Mononuclear cell (primary cell): Measurements from ENCODE around the gene CDIPT. TPM values are rescaled to one million over a fixed set of nuclear protein-coding genes. Genes with fewer than 3 reads are reported as not detected.
"Not testable (repeated sequence)": the region's sequence is repeated elsewhere in the genome, so short reads cannot be mapped to it uniquely, and the experiment has no call there.

Source experiments
- H3K27me3 ChIP-seq: 2 replicates; pipeline ENCODE4 v1.6.0; 2011; ENCODE audit warnings: low read length, control low read depth; ENCODE audit not compliant: insufficient read depth
- H3K4me1 ChIP-seq: 2 replicates; pipeline ENCODE4 v1.5.1; 2011; ENCODE audit warnings: mild to moderate bottlenecking, low read length, control low read depth; ENCODE audit not compliant: insufficient read depth
- H3K4me3 ChIP-seq: 2 replicates; pipeline ENCODE4 v1.5.1; 2011; ENCODE audit warnings: mild to moderate bottlenecking, low read length, moderate library complexity
- H3K9me3 ChIP-seq: 2 replicates; pipeline ENCODE4 v1.5.1; 2011; ENCODE audit warnings: low read depth, mild to moderate bottlenecking, control low read depth, low read length
- total RNA-seq: library from RNA; depleted of rRNA; stranded (reverse); fragments of >200 nt; gene quantifications from one replicate; pipeline ENCODE4 v1.2.3, GENCODE V29; 2012

CDIPT gene
- total RNA-seq, 1 donor = 22.1 TPM

- H3K4me1 ChIP-seq = no peaks in the 10 kb centered on the region
- H3K27me3 ChIP-seq = no peaks in the 10 kb centered on the region
- no peak overlapping the region for H3K4me3 ChIP-seq
- H3K9me3 ChIP-seq = no peaks in the 10 kb centered on the region
Measured at GRCh38 chr16:29835926-29836325, 27.1 kb downstream of the CDIPT start.

DNA sequence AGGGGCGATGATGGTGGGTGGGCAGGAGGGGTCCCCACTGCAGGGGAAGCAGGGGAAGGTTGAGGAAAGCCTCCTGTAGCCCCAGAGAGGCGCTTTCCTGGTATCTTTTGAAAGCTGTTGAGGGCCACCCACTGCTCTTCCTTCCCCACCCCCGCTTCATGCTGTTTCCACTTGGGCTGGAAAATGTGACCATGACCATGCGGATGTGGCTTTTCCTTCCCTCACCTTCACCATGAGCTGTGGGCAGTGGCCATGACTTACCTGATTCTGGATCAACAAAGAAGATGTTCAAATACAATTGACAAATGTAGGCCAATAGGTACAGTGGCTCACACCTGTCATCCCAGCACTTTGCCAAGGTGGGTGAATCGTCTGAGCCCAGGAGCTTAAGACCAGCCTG lies 28.9 kb downstream of the CDIPT start:
- H3K4me1 ChIP-seq = peaks cover 5% of the 10 kb centered on the region

GRCh38 chr16:29833219-29833618 lies 29.8 kb downstream of the CDIPT start:
- not testable (repeated sequence) for H3K9me3 ChIP-seq, H3K27me3 ChIP-seq, H3K4me3 ChIP-seq
- peaks cover 13% of the 10 kb centered on the region for H3K4me1 ChIP-seq

More for the DNA sequence above, 28.9 kb downstream of the CDIPT start:
- Histone ChIP-seq H3K27me3 (no peaks in the 10 kb centered on the region), H3K9me3 (no peaks in the 10 kb centered on the region), H3K4me3 (no peak overlapping the region)

- Histone ChIP-seq H3K4me3 (no peak overlapping the region), H3K27me3 (no peaks in the 10 kb centered on the region), H3K9me3 (no peaks in the 10 kb centered on the region), H3K4me1 (peaks cover 26% of the 10 kb centered on the region)
Measured at GRCh38 chr16:29831490-29831889, 31.5 kb downstream of the CDIPT start.

GRCh38 chr16:29830774-29831173 lies 32.3 kb downstream of the CDIPT start:
- Histone ChIP-seq H3K4me3 (no peak overlapping the region), H3K9me3 (no peaks in the 10 kb centered on the region), H3K27me3 (no peaks in the 10 kb centered on the region), H3K4me1 (peaks cover 33% of the 10 kb centered on the region)

GRCh38 chr16:29826342-29826695 lies 36.7 kb downstream of the CDIPT start:
- peaks cover 76% of the 10 kb centered on the region for H3K4me1 ChIP-seq
- H3K9me3 ChIP-seq = no peaks in the 10 kb centered on the region
- H3K27me3 ChIP-seq = no peaks in the 10 kb centered on the region
- H3K4me3 ChIP-seq = no peak overlapping the region

DNA sequence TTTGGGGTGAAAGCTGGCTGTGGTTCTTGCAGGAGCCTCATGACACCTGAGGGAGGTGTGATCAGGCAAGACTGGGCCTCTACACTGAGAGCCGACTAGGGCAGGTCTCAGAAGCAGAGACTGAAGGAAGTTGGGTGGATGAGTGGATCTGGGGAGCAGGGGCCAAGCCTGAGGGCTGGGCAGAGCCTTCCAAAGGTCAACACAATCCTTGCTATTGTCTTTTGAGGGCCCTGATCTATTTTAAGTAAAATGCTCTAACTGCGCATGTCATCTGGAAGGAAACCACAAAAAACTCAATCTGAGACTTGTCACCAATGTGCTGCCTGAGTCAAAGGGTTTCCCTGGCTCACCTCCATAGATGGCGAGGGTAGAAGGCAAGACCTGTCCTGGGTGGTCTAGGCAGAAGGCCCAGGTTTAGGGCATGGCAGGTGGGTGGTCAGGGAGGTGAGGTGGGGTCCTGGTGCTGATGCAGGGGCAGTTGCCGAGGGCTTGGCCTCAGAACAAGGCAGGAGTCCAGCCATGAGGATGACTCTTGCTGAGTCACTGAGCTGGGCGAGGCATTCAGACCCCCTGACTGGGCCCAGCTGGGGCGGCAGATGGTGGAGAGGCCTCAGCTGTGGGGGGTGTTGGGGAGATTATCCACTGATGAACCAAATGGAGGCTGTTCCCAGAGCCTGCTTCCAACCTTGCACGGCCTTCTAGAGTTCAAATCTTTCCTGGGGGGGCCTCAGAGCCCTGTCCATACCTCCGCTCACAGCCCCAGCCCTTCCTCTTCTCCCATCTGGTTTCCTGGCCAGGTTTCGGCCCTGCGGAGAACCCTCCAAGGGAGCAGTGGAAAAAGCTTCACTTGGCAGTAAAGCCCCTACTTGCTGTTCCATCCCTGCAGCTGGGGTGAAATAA lies 37.6 kb downstream of the CDIPT start:
- H3K27me3 ChIP-seq = no peaks in the 10 kb centered on the region
- H3K4me1 ChIP-seq = peaks cover 84% of the 10 kb centered on the region
- no peak overlapping the region for H3K4me3 ChIP-seq
- no peaks in the 10 kb centered on the region for H3K9me3 ChIP-seq

- H3K4me3 ChIP-seq = no peak overlapping the region
- no peaks in the 10 kb centered on the region for H3K9me3 ChIP-seq
- no peaks in the 10 kb centered on the region for H3K27me3 ChIP-seq
- H3K4me1 ChIP-seq = peaks cover 90% of the 10 kb centered on the region
Measured at GRCh38 chr16:29824589-29825144, 38.4 kb downstream of the CDIPT start.

DNA sequence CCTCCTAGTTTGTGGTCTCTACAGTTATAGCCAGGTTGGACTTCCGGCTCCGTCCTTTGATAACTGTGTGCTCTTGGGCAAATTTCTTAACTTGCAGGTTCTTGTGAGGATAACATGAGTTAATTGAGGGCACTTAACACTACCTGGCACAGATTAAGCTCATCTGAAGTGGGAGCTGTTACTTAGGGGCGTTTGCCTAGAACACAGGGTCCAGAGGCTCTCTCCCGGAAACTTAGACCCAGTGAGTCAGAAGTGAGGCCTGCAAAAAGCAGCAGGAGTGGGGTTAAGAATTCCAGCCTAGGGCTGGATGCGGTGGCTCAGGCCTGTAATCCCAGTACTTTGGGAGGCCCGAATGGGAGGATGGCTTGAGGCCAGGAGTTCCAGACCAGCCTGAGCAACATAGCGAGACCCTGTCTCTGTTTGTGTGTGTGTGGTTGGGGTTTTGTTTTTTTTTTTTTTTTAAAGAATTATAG lies 41.3 kb downstream of the CDIPT start:
- peaks cover 93% of the 10 kb centered on the region for H3K4me1 ChIP-seq
- no peaks in the 10 kb centered on the region for H3K9me3 ChIP-seq
- H3K4me3 ChIP-seq = peak overlapping the region; percentile 61
- H3K27me3 ChIP-seq = no peaks in the 10 kb centered on the region

- Histone ChIP-seq H3K27me3 (no peaks in the 10 kb centered on the region), H3K4me3 (peak overlapping the region; percentile 61), H3K9me3 (no peaks in the 10 kb centered on the region), H3K4me1 (peaks cover 89% of the 10 kb centered on the region)
Measured at GRCh38 chr16:29820730-29821642, 42.0 kb downstream of the CDIPT start.

GRCh38 chr16:29820271-29820701 lies 42.7 kb downstream of the CDIPT start, which contains the start of gene MVP:
TSS of gene MVP (plus strand) at chr16:29820462. CDS start at chr16:29830550, 10,088 bp downstream.
- H3K27me3 ChIP-seq = no peaks in the 10 kb centered on the region
- no peaks in the 10 kb centered on the region for H3K9me3 ChIP-seq
- peak within 1 kb of the TSS; percentile 61 for H3K4me3 ChIP-seq
- peaks cover 85% of the 10 kb centered on the region for H3K4me1 ChIP-seq

DNA sequence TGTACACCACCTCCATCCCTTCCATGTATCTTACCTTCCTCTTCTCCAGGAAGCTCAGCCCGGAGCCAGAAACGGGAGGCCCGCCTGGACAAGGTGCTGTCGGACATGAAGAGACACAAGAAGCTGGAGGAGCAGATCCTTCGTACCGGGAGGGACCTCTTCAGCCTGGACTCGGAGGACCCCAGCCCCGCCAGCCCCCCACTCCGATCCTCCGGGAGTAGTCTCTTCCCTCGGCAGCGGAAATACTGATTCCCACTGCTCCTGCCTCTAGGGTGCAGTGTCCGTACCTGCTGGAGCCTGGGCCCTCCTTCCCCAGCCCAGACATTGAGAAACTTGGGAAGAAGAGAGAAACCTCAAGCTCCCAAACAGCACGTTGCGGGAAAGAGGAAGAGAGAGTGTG lies 43.5 kb downstream of the CDIPT start:
- H3K4me1 ChIP-seq = peaks cover 86% of the 10 kb centered on the region
- no peak overlapping the region for H3K4me3 ChIP-seq
- no peaks in the 10 kb centered on the region for H3K27me3 ChIP-seq
- no peaks in the 10 kb centered on the region for H3K9me3 ChIP-seq

DNA sequence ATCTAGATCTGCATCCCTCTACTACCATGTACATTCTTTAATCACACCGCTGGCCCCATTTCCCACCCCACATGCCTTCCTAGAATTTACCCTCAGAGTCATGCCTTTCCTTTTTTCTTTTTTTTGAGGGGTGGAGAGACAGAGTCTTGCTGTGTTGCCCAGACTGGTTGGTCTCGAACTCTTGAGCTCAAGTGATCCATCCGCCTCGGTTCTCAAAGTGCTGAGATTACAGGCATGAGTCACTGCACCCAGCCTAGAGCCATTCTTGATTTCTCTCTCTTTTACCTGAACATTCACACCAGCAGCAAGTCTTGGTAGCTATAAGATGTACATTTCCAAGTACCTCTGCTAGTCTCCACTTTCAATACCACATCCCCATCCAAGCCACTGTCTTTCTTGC lies 44.9 kb downstream of the CDIPT start:
- Histone ChIP-seq H3K9me3 (no peaks in the 10 kb centered on the region), H3K4me3 (no peak overlapping the region), H3K27me3 (no peaks in the 10 kb centered on the region), H3K4me1 (peaks cover 73% of the 10 kb centered on the region)

DNA sequence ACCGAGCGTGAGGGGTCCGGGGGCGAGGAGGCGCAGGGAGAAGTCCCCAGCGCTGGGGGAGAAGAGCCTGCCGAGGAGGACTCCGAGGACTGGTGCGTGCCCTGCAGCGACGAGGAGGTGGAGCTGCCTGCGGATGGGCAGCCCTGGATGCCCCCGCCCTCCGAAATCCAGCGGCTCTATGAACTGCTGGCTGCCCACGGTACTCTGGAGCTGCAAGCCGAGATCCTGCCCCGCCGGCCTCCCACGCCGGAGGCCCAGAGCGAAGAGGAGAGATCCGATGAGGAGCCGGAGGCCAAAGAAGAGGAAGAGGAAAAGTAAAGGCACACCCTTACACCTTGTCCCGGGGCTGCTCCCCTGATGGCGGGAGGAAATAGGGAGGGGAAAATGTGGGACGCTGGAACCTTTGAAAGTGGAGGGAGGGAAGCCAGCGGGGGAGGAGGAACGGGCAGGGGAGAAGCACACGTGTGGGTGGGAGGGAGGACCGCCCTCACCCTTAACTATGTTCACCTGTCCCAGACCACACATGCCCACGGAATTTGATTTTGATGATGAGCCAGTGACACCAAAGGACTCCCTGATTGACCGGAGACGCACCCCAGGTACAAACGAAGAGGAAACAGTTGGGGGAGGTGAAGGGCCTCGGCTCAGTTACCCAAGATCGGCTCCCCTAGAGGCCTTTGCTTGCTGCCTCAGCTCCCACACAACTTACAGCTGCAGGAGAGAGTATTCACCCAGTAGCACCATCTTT lies 46.2 kb downstream of the CDIPT start:
- Histone ChIP-seq H3K27me3 (peaks cover 6% of the 10 kb centered on the region), H3K9me3 (no peaks in the 10 kb centered on the region), H3K4me1 (peaks cover 66% of the 10 kb centered on the region), H3K4me3 (peak overlapping the region; percentile 88)
